ENCODE results near the gene RAI14. TPM values are rescaled to one million over a fixed set of nuclear protein-coding genes. Genes with fewer than 3 reads are reported as not detected.

Gene RAI14
- total RNA-seq, 1 donor from 2014 or later: 259 TPM

GRCh38 chr5:34865091-34865490 lies 209.0 kb downstream of the RAI14 start:
- Mint-ChIP-seq H3K27ac (ENCODE audit: unreplicated experiment) (no peak overlapping the region), H3K9me3 (ENCODE audit: unreplicated experiment) (peaks cover 3% of the 10 kb centered on the region), H3K4me3 (ENCODE audit: unreplicated experiment) (no peak overlapping the region), H3K4me1 (ENCODE audit: low read depth, unreplicated experiment) (peaks cover 14% of the 10 kb centered on the region), H3K27me3 (ENCODE audit: unreplicated experiment) (peaks cover 2% of the 10 kb centered on the region), H3K36me3 (ENCODE audit: unreplicated experiment) (no peaks in the 10 kb centered on the region)
- TF ChIP-seq CTCF (IDR thresholded peaks at IDR 0.05; ENCODE audit: partially characterized antibody, unreplicated experiment): no peak
- no peak for DNase-seq

- H3K36me3 Mint-ChIP-seq (ENCODE audit: unreplicated experiment): no peaks in the 10 kb centered on the region
- no peak overlapping the region for H3K27ac Mint-ChIP-seq (ENCODE audit: unreplicated experiment)
These were observed 210.9 kb downstream of the RAI14 start for GRCh38 chr5:34866989-34867471.

GRCh38 chr5:34867660-34868059 lies 211.5 kb downstream of the RAI14 start:
- no peak overlapping the region for H3K27ac Mint-ChIP-seq (ENCODE audit: unreplicated experiment)
- peaks cover 14% of the 10 kb centered on the region for H3K4me1 Mint-ChIP-seq (ENCODE audit: low read depth, unreplicated experiment)
- no peak overlapping the region for H3K4me3 Mint-ChIP-seq (ENCODE audit: unreplicated experiment)
- DNase-seq: no peak
- H3K9me3 Mint-ChIP-seq (ENCODE audit: unreplicated experiment): no peaks in the 10 kb centered on the region
- no peak for TF ChIP-seq CTCF (IDR thresholded peaks at IDR 0.05; ENCODE audit: partially characterized antibody, unreplicated experiment)
- H3K36me3 Mint-ChIP-seq (ENCODE audit: unreplicated experiment): no peaks in the 10 kb centered on the region
- peaks cover 2% of the 10 kb centered on the region for H3K27me3 Mint-ChIP-seq (ENCODE audit: unreplicated experiment)

More at GRCh38 chr5:34866989-34867471, 210.9 kb downstream of the RAI14 start:
- TF ChIP-seq CTCF (IDR thresholded peaks at IDR 0.05; ENCODE audit: partially characterized antibody, unreplicated experiment): no peak
- Mint-ChIP-seq H3K27me3 (ENCODE audit: unreplicated experiment) (peaks cover 2% of the 10 kb centered on the region), H3K4me3 (ENCODE audit: unreplicated experiment) (no peak overlapping the region), H3K9me3 (ENCODE audit: unreplicated experiment) (no peaks in the 10 kb centered on the region), H3K4me1 (ENCODE audit: low read depth, unreplicated experiment) (peaks cover 14% of the 10 kb centered on the region)
- DNase-seq: no peak

- TF ChIP-seq CTCF (IDR thresholded peaks at IDR 0.05; ENCODE audit: partially characterized antibody, unreplicated experiment): no peak
- no peak for DNase-seq
- Mint-ChIP-seq H3K4me3 (ENCODE audit: unreplicated experiment) (no peak overlapping the region), H3K27me3 (ENCODE audit: unreplicated experiment) (no peaks in the 10 kb centered on the region), H3K27ac (ENCODE audit: unreplicated experiment) (no peak overlapping the region), H3K36me3 (ENCODE audit: unreplicated experiment) (no peaks in the 10 kb centered on the region), H3K4me1 (ENCODE audit: low read depth, unreplicated experiment) (peaks cover 5% of the 10 kb centered on the region), H3K9me3 (ENCODE audit: unreplicated experiment) (no peaks in the 10 kb centered on the region)
These were observed 212.7 kb downstream of the RAI14 start for GRCh38 chr5:34868791-34869190.

- Mint-ChIP-seq H3K4me1 (ENCODE audit: low read depth, unreplicated experiment) (peaks cover under 1% of the 10 kb centered on the region), H3K36me3 (ENCODE audit: unreplicated experiment) (no peaks in the 10 kb centered on the region), H3K27me3 (ENCODE audit: unreplicated experiment) (no peaks in the 10 kb centered on the region), H3K9me3 (ENCODE audit: unreplicated experiment) (no peaks in the 10 kb centered on the region), H3K4me3 (ENCODE audit: unreplicated experiment) (no peak overlapping the region), H3K27ac (ENCODE audit: unreplicated experiment) (no peak overlapping the region)
- DNase-seq: no peak
- TF ChIP-seq CTCF (IDR thresholded peaks at IDR 0.05; ENCODE audit: partially characterized antibody, unreplicated experiment): no peak
These were observed 213.1 kb downstream of the RAI14 start for GRCh38 chr5:34869256-34869655.

Measured in glutamatergic neuron (in vitro differentiated cells).